ENCODE data around the gene ITK. TPM values are rescaled to one million over a fixed set of nuclear protein-coding genes. Genes with fewer than 3 reads are reported as not detected.

The ITK gene
- total and polyA plus RNA-seq, 2 donors (not counting 3 experiments of a cell fraction or from before 2014, with no cell fraction given), result not detected

GRCh38 chr5:157177953-157178352 is 2.7 kb upstream of the ITK start:
- dilution Hi-C loops (cut with MboI; ENCODE audit: extremely low pct_ligation_motif_present, low sequenced_read_pairs), result no loop called here
- FAIRE-seq (no peak), DNase-seq (ENCODE audit: low read depth, low spot score) (no peak)
- BruUV-seq (replicated peaks), result no TSS peak
- H4K20me1 ChIP-seq (replicated peaks; ENCODE audit: control insufficient read depth, extremely low read depth, insufficient read depth, low read length), result no peaks in the 10 kb centered on the region
- H3K27me3 ChIP-seq (ENCODE audit: control insufficient read depth in 2 of 2, insufficient read depth in 2 of 2, low read length in 2 of 2), result no peaks in the 10 kb centered on the region
- H3K79me2 ChIP-seq (ENCODE audit: control insufficient read depth, insufficient read depth, low read length), result no peaks in the 10 kb centered on the region
- no peaks in the 10 kb centered on the region for H3K9me3 ChIP-seq (replicated peaks; ENCODE audit: control insufficient read depth, insufficient read depth, low read length)
- POLR2A ChIA-PET, result no interaction called here
- H3K27ac ChIP-seq (ENCODE audit: insufficient read depth, low read depth, low read length), result no peak overlapping the region
- no peak overlapping the region for H3K9ac ChIP-seq (replicated peaks; ENCODE audit: extremely low read depth, insufficient read depth, low read length)
- no peak overlapping the region for H2AFZ ChIP-seq (ENCODE audit: low read depth, low read length)
- TF ChIP-seq POLR2A (IDR thresholded peaks at IDR 0.05; ENCODE audit: low read depth, low read length), result no peak
- no peak for TF ChIP-seq MAX (IDR thresholded peaks at IDR 0.05; ENCODE audit: insufficient read depth, insufficient read length)
- TF ChIP-seq GATA2 (IDR thresholded peaks at IDR 0.05; ENCODE audit: insufficient read depth, insufficient read length, low read depth, low read length), result no peak
- no peak for TF ChIP-seq CTCF (IDR thresholded peaks at IDR 0.05; ENCODE audit: extremely low read depth in 1 of 2, insufficient read depth in 1 of 2, low read depth in 1 of 2, low read length in 2 of 2)
- TF ChIP-seq FOS (IDR thresholded peaks at IDR 0.05; ENCODE audit: borderline replicate concordance, insufficient read depth, low read length), result no peak
- TF ChIP-seq JUN (IDR thresholded peaks at IDR 0.05; ENCODE audit: borderline replicate concordance, insufficient read depth, insufficient read length, low read depth), result no peak
- TF ChIP-seq POLR2AphosphoS5 (IDR thresholded peaks at IDR 0.05; ENCODE audit: insufficient read depth, low read depth, low read length), result no peak
- TF ChIP-seq MYC (IDR thresholded peaks at IDR 0.05; ENCODE audit: low read depth, low read length), result no peak
- TF ChIP-seq EZH2 (IDR thresholded peaks at IDR 0.05; ENCODE audit: borderline replicate concordance, low read depth, low read length, severe bottlenecking), result no peak
- no peak overlapping the region for H3K4me3 ChIP-seq (replicated peaks in 1 of 3; ENCODE audit: insufficient read depth in 1 of 3, low read depth in 1 of 3, low read length in 3 of 3)
- no peak overlapping the region for H3K4me2 ChIP-seq (ENCODE audit: insufficient read depth, low read length)
- no peaks in the 10 kb centered on the region for H3K36me3 ChIP-seq (ENCODE audit: control insufficient read depth in 2 of 2, extremely low read depth in 1 of 2, insufficient read depth in 2 of 2, low read length in 2 of 2)
- no peaks in the 10 kb centered on the region for H3K4me1 ChIP-seq (ENCODE audit: control insufficient read depth, extremely low read depth, insufficient read depth, low read length)
- H3K9me1 ChIP-seq (replicated peaks; ENCODE audit: control insufficient read depth, extremely low read depth, insufficient read depth, low read length), result no peaks in the 10 kb centered on the region
- CTCF ChIA-PET, result no interaction called here
- intact Hi-C loops (cut with micrococcal nuclease), result no loop called here

Data from endothelial cell of umbilical vein (primary cell).